Bronchial epithelial cell (primary cell): ENCODE results near the gene C2orf92. TPM values are rescaled to one million over a fixed set of nuclear protein-coding genes. Genes with fewer than 3 reads are reported as not detected.

ENCODE experiments used
- DNase-seq: peaks from one replicate; pipeline ENCODE4 v3.0.0-alpha.2; 2010; ENCODE audit warnings: low read depth
- FAIRE-seq: peaks from 2 replicates; lab custom pipeline; 2011; peaks lifted over from hg19 to GRCh38; lab: Jason Lieb, UNC
- H3K27me3 ChIP-seq: 2 replicates; pipeline ENCODE4 v1.5.1; 2011; ENCODE audit warnings: low read length; ENCODE audit not compliant: control insufficient read depth, insufficient read depth
- H3K36me3 ChIP-seq: 2 replicates; pipeline ENCODE4 v1.5.1; 2011; ENCODE audit warnings: low read length; ENCODE audit not compliant: control insufficient read depth, insufficient read depth
- H3K4me3 ChIP-seq: 2 replicates; pipeline ENCODE4 v1.5.1; 2011; ENCODE audit warnings: mild to moderate bottlenecking, low read depth, low read length, control low read depth
- total RNA-seq: library from RNA; depleted of rRNA; stranded (reverse); fragments of >200 nt; gene quantifications from 2 replicates; pipeline ENCODE4 v1.2.1, GENCODE V29; 2014
- TF ChIP-seq, protein P1 (sequence below): IDR thresholded peaks from 2 replicates; pipeline ENCODE4 v1.5.1; 2011; ENCODE audit warnings: mild to moderate bottlenecking, moderate library complexity, low read length, control low read depth, inconsistent platforms; ENCODE audit not compliant: insufficient read depth, severe bottlenecking

C2orf92 gene
- total RNA-seq, 1 donor from 2014 or later: 0.26 TPM

DNA sequence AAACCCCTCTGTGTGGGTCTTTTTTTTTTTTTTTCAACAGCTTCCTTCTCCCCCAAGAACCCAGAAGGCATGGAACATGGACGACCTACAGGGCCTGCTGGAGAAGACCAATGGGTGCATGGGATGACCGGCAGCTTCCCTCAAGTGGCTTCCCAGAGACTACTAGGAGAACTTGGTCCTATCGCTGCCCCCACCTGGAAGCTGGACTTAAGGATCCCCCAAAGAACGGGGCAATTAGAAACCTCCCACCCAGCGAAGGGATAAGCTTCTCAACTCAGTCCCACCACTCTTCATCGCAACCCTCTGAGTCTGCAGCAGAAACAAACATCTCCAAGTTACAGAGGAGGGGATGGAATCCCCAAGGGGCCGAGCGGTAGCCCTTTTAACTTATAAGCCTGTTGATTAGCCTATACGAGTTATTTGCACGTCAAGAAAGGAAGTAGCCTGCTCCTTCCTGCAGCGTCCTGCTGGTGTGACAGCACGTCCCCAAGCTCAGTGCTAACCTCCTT, 7.1 kb upstream of the C2orf92 start:
- FAIRE-seq (no peak), DNase-seq (no peak)
- Histone ChIP-seq H3K4me3 (peak overlapping the region; percentile 60), H3K36me3 (peaks cover 20% of the 10 kb centered on the region), H3K27me3 (no peaks in the 10 kb centered on the region)
- TF ChIP-seq, protein P1, sequence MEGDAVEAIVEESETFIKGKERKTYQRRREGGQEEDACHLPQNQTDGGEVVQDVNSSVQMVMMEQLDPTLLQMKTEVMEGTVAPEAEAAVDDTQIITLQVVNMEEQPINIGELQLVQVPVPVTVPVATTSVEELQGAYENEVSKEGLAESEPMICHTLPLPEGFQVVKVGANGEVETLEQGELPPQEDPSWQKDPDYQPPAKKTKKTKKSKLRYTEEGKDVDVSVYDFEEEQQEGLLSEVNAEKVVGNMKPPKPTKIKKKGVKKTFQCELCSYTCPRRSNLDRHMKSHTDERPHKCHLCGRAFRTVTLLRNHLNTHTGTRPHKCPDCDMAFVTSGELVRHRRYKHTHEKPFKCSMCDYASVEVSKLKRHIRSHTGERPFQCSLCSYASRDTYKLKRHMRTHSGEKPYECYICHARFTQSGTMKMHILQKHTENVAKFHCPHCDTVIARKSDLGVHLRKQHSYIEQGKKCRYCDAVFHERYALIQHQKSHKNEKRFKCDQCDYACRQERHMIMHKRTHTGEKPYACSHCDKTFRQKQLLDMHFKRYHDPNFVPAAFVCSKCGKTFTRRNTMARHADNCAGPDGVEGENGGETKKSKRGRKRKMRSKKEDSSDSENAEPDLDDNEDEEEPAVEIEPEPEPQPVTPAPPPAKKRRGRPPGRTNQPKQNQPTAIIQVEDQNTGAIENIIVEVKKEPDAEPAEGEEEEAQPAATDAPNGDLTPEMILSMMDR: no peak

DNA sequence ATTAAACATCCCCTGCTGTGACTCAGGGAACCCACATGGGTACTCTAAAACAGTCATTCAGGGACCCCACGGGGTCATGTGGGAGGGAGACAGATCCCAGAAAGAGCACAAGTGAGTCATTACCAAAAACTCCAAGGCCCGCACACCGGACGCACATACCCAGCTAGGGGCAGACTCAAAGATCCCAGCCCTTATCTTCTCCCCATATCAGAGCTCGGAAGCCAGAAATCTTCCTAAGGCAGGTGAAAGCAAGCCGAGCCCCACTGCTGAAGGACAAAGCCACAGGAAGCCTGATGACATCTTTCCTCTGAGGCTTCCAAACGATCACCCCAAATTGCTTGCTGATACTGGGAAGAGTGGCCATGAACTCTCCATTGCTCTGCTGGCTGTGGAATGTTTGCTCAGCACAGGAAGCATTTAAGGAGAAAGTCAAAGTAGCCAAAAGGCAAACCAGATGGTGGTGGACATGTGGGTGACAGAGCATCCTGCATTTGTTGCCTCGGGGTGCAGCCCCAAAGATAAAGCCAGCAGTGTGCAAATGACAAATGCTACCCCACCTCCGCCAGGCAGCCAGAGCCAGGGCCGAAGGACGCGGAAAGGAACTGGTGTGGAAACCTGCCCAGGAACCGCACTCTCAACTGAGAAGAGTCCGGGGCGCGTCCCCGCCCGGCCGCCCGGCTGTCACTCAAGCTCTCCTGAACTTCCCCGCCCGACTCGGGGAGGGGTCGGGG, 6.5 kb upstream of the C2orf92 start:
- Histone ChIP-seq H3K36me3 (peaks cover 14% of the 10 kb centered on the region), H3K4me3 (peak overlapping the region; percentile 60), H3K27me3 (no peaks in the 10 kb centered on the region)
- DNase-seq (peak; percentile 81), FAIRE-seq (no peak)
- TF ChIP-seq, protein P1: no peak

DNA sequence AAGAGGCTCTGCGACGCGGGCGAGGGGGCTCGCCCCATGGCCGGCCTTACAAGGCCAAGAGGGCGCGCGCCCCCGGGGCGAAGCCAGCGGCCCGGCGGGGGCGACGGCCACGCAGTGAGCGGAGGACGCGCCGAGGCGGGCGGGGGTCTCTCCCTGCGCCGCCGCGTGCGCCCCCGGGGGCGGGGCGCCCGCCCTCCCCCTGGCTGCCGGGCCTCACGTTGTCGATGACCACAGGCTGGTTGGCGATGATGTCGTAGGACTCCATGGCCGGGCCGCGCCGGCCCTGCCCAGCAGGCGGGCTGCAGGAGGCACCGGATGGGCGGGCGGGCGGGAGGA, 5.9 kb upstream of the C2orf92 start:
- Histone ChIP-seq H3K36me3 (peaks cover 9% of the 10 kb centered on the region), H3K27me3 (no peaks in the 10 kb centered on the region), H3K4me3 (peak overlapping the region; percentile 60)
- FAIRE-seq: no peak
- TF ChIP-seq, protein P1: no peak
- no peak for DNase-seq

DNA sequence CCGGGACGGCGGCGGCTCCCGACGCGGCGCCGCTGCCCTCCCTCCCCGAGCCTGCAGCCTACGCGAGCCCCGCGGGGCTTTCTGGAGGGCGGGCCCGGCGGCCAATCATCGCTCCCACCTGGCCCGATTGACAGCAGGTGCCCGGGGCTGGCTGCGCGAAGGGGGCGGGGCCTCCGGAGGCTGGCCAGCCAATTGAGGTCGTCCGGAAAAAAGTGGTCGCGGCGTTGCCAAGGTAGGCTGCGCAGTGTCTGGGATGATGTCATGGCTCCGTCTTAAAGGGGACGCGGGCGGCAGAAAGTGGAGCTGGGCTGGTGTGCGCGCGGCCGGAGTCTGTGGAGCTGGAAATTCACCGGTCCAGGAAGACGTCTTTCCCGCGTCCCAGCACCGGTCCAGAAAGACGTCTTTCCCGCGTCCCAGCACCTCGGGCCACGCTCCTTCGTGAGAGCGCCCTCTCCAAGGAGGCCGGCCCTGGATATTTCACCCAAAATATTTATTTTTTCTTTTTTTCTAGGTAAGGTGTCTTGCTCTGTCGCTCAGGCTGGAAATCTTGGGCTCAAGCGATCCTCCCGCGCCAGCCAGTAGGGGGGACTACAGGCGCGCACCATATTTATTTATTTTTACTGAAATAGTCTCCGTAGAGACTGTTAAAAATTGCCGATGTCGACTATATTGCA, 5.4 kb upstream of the C2orf92 start, which contains the start of gene ACTR1B:
Gene ACTR1B, minus strand, starts transcription at position 83 of the 674 bp plus-strand sequence. CDS start 154 bp downstream, outside the sequence.
- no peak for FAIRE-seq
- peak within 1 kb of the TSS; percentile 60 for H3K4me3 ChIP-seq
- TF ChIP-seq, protein P1: peak; percentile 32
- peaks cover 6% of the 10 kb centered on the region for H3K36me3 ChIP-seq
- DNase-seq: peak; percentile 95
- H3K27me3 ChIP-seq: no peaks in the 10 kb centered on the region

DNA sequence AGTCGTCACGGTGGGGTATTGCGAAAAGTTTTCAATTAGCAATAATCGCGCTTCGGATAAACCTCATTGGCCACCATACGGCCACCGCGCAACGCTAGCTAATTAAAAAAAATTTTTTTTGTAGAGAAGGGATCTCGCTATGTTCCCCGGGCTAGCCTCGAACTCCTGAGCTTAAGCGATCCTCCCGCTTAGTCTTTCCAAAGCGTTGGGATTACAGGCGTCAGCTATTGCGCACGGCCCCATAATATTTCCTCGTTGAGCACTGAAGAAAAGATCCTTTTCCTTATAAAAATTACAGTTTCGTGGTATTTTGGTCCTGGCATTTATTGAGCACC, 4.9 kb upstream of the C2orf92 start:
- TF ChIP-seq, protein P1: no peak
- FAIRE-seq: no peak

More for the DNA sequence above, 4.9 kb upstream of the C2orf92 start:
- DNase-seq: no peak
- Histone ChIP-seq H3K27me3 (no peaks in the 10 kb centered on the region), H3K36me3 (peaks cover 6% of the 10 kb centered on the region), H3K4me3 (peak overlapping the region; percentile 60)
